GM10248 (cell line): Measurements from ENCODE around the gene LGR5.

Experiments used
- CTCF ChIA-PET: fragments of 300-600 bp; sonication (Branson Sonifier 250); formaldehyde crosslinking; extraction: SDS; loops from one replicate; lab custom pipeline; 2021; ENCODE audit warnings: antibody characterized with exemption; lab: Yijun Ruan, JAX
- POLR2A ChIA-PET: fragments of 350-650 bp; sonication (Branson Sonifier 250); formaldehyde crosslinking; extraction: SDS; loops from one replicate; lab custom pipeline; 2020; ENCODE audit warnings: antibody characterized with exemption; lab: Yijun Ruan, JAX
- DNase-seq: peaks from one replicate; pipeline ENCODE4 v3.0.0; 2012; ENCODE audit errors: extremely low spot score
- CTCF ChIP-seq: IDR thresholded peaks from 2 replicates; pipeline ENCODE4 v1.5.1; 2012; ENCODE audit warnings: mild to moderate bottlenecking, low read depth; ENCODE audit errors: extremely low read depth, missing control alignments, control extremely low read depth

LGR5 gene

GRCh38 chr12:71452006-71452405, 12.4 kb downstream of the LGR5 start:
- TF ChIP-seq CTCF, result no peak
- ChIA-PET CTCF (no interaction called here), POLR2A (no interaction called here)
- no peak for DNase-seq

- POLR2A ChIA-PET, result no interaction called here
- DNase-seq, result no peak
- no peak for TF ChIP-seq CTCF
- CTCF ChIA-PET, result interaction anchor here (1.1 to 2.0 kb wide), 2 partner anchors 9 to 39 kb away, joined by 5 to 6 read pairs; no protein-coding TSS in a partner anchor
These were observed 15.6 kb downstream of the LGR5 start for GRCh38 chr12:71455028-71455737.

GRCh38 chr12:71456316-71456715, 16.7 kb downstream of the LGR5 start:
- no peak for DNase-seq
- POLR2A ChIA-PET, result no interaction called here
- CTCF ChIA-PET, result interaction anchor here (1.8 to 2.0 kb wide), 2 partner anchors 9 to 41 kb away, joined by 6 to 7 read pairs; no protein-coding TSS in a partner anchor
- no peak for TF ChIP-seq CTCF

GRCh38 chr12:71456990-71457389, 17.4 kb downstream of the LGR5 start:
- CTCF ChIA-PET, result interaction anchor here (1.8 to 2.0 kb wide), 2 partner anchors 10 to 42 kb away, joined by 6 to 7 read pairs; no protein-coding TSS in a partner anchor
- POLR2A ChIA-PET, result no interaction called here
- DNase-seq, result no peak
- TF ChIP-seq CTCF, result no peak

GRCh38 chr12:71460318-71460717, 20.7 kb downstream of the LGR5 start:
- ChIA-PET POLR2A (no interaction called here), CTCF (no interaction called here)
- TF ChIP-seq CTCF, result no peak
- DNase-seq, result no peak

GRCh38 chr12:71460850-71461609, 21.4 kb downstream of the LGR5 start:
- TF ChIP-seq CTCF, result no peak
- POLR2A ChIA-PET, result no interaction called here
- no peak for DNase-seq
- CTCF ChIA-PET, result no interaction called here
